Fibroblast of lung (primary cell): ENCODE data around the gene HRG. TPM values are rescaled to one million over a fixed set of nuclear protein-coding genes. Genes with fewer than 3 reads are reported as not detected.

Experiments
- DNase-seq, 2 donors: peaks; one replicate each; pipeline versions ENCODE4 v3.0.0 to v3.0.0-alpha.2; 2010; ENCODE audit warnings: low read depth in 2 of 2
- H2AFZ ChIP-seq: 2 replicates; pipeline ENCODE4 v1.5.1; 2012; ENCODE audit warnings: low read length, control low read depth, inconsistent platforms
- H3K27ac ChIP-seq: 2 replicates; pipeline ENCODE4 v1.5.1; 2011; ENCODE audit warnings: low read length, control low read depth; ENCODE audit not compliant: insufficient read depth
- H3K27me3 ChIP-seq: 2 replicates; pipeline ENCODE4 v1.5.1; 2011; ENCODE audit warnings: mild to moderate bottlenecking, low read length; ENCODE audit not compliant: control insufficient read depth, insufficient read depth
- H3K36me3 ChIP-seq: 2 replicates; pipeline ENCODE4 v1.5.1; 2011; ENCODE audit warnings: low read length; ENCODE audit not compliant: control insufficient read depth, insufficient read depth
- H3K4me1 ChIP-seq: 2 replicates; pipeline ENCODE4 v1.5.1; 2011; ENCODE audit warnings: low read length; ENCODE audit not compliant: control insufficient read depth, insufficient read depth; ENCODE audit errors: extremely low read depth
- H3K4me2 ChIP-seq: 2 replicates; pipeline ENCODE4 v1.5.1; 2011; ENCODE audit warnings: low read length, control low read depth; ENCODE audit not compliant: insufficient read depth; ENCODE audit errors: extremely low read depth
- H3K4me3 ChIP-seq, 4 experiments: fragments of 200-600 bp in 1 of 4; sonication (generic) in 1 of 4; replicated peaks in 1 of 4; 2 replicates each; pipeline ENCODE4 v1.5.1; 2011 to 2016; ENCODE audit warnings: low read length in 4 of 4, low read depth in 3 of 4, mild to moderate bottlenecking in 3 of 4, control low read depth in 2 of 4, inconsistent platforms in 1 of 4, mixed read lengths in 1 of 4; ENCODE audit not compliant: insufficient read depth in 1 of 4; ENCODE audit errors: control extremely low read depth in 1 of 4
- H3K79me2 ChIP-seq: 2 replicates; pipeline ENCODE4 v1.5.1; 2012; ENCODE audit warnings: mild to moderate bottlenecking, low read length, inconsistent platforms; ENCODE audit not compliant: control insufficient read depth, insufficient read depth
- H3K9ac ChIP-seq: 2 replicates; pipeline ENCODE4 v1.5.1; 2011; ENCODE audit warnings: mild to moderate bottlenecking, low read length, control low read depth; ENCODE audit not compliant: insufficient read depth
- H3K9me3 ChIP-seq: 2 replicates; pipeline ENCODE4 v1.5.1; 2012; ENCODE audit warnings: low read depth, low read length; ENCODE audit not compliant: control insufficient read depth, insufficient read depth
- H4K20me1 ChIP-seq: 2 replicates; pipeline ENCODE4 v1.5.1; 2011; ENCODE audit warnings: low read length; ENCODE audit not compliant: control insufficient read depth, insufficient read depth; ENCODE audit errors: extremely low read depth
- CTCF ChIP-seq, 2 donors: IDR thresholded peaks in 1 of 2; conservative IDR thresholded peaks in 1 of 2; 1 replicate in 1 of 2; 2 replicates in 1 of 2; pipeline ENCODE4 v1.5.1; 2011 to 2012; ENCODE audit warnings: low read length in 2 of 2, control low read depth in 1 of 2, inconsistent platforms in 1 of 2, low read depth in 1 of 2, mild to moderate bottlenecking in 1 of 2
- EZH2 ChIP-seq: IDR thresholded peaks from 2 replicates; pipeline ENCODE4 v1.5.1; 2012; ENCODE audit warnings: low read length, control low read depth, mild to moderate bottlenecking; ENCODE audit errors: missing control alignments
- polyA plus RNA-seq, 2 donors: library from polyadenylated mRNA; depleted of rRNA in 1 of 2; stranded (reverse) in 1 of 2; unstranded in 1 of 2; fragments of >200 nt; gene quantifications; 2 replicates each; pipeline ENCODE4 v1.2.1, GENCODE V29; 2011 to 2012; ENCODE audit warnings: missing spikeins in 1 of 2
- total RNA-seq: library from RNA; depleted of rRNA; stranded (reverse); fragments of >200 nt; gene quantifications from 2 replicates; pipeline ENCODE4 v1.2.1, GENCODE V29; 2014

Gene HRG
- total and polyA plus RNA-seq, 2 donors (not counting 1 experiment from before 2014, with no cell fraction given) = not detected

GRCh38 chr3:186713499-186713898 is 47.7 kb downstream of the HRG start:
- Histone ChIP-seq H3K27ac (no peak overlapping the region), H3K36me3 (no peaks in the 10 kb centered on the region), H3K4me3 (no peak overlapping the region), H3K9me3 (no peaks in the 10 kb centered on the region), H3K4me2 (no peak overlapping the region), H3K27me3 (peaks cover 2% of the 10 kb centered on the region), H4K20me1 (no peaks in the 10 kb centered on the region), H3K79me2 (no peaks in the 10 kb centered on the region), H3K4me1 (no peaks in the 10 kb centered on the region), H3K9ac (no peak overlapping the region), H2AFZ (no peak overlapping the region)
- no peak for DNase-seq
- TF ChIP-seq CTCF (conservative IDR thresholded peaks at IDR 0.05 in 1 of 2, IDR thresholded peaks at IDR 0.05 in 1 of 2; ENCODE audit: low read depth in 1 of 2, low read length in 2 of 2) (no peak), EZH2 (no peak)

- Histone ChIP-seq H3K4me3 (no peak within 1 kb of the TSS), H3K4me2 (no peak within 1 kb of the TSS), H3K9ac (no peak within 1 kb of the TSS), H3K36me3 (no peaks in the 10 kb centered on the region), H3K27ac (no peak within 1 kb of the TSS), H3K27me3 (peaks cover 2% of the 10 kb centered on the region), H4K20me1 (no peaks in the 10 kb centered on the region), H3K9me3 (no peaks in the 10 kb centered on the region), H2AFZ (no peak within 1 kb of the TSS), H3K79me2 (no peaks in the 10 kb centered on the region), H3K4me1 (no peaks in the 10 kb centered on the region)
- TF ChIP-seq EZH2 (no peak), CTCF (conservative IDR thresholded peaks at IDR 0.05 in 1 of 2, IDR thresholded peaks at IDR 0.05 in 1 of 2; ENCODE audit: low read depth in 1 of 2, low read length in 2 of 2) (no peak)
- DNase-seq = no peak
These were observed 51.2 kb downstream of the HRG start, which contains the start of gene KNG1 for GRCh38 chr3:186717039-186717457. Gene KNG1, plus strand, starts transcription at chr3:186717359. Its CDS starts 184 bp downstream, at chr3:186717543.

GRCh38 chr3:186719945-186720739 is 54.3 kb downstream of the HRG start:
- H3K4me2 ChIP-seq = no peak overlapping the region
- no peak overlapping the region for H3K4me3 ChIP-seq
- no peaks in the 10 kb centered on the region for H4K20me1 ChIP-seq
- TF ChIP-seq CTCF (conservative IDR thresholded peaks at IDR 0.05 in 1 of 2, IDR thresholded peaks at IDR 0.05 in 1 of 2; ENCODE audit: low read depth in 1 of 2, low read length in 2 of 2) (no peak), EZH2 (no peak)
- DNase-seq = no peak
- H3K9ac ChIP-seq = no peak overlapping the region
- H3K27me3 ChIP-seq = no peaks in the 10 kb centered on the region
- no peaks in the 10 kb centered on the region for H3K4me1 ChIP-seq
- H3K9me3 ChIP-seq = no peaks in the 10 kb centered on the region
- H3K36me3 ChIP-seq = no peaks in the 10 kb centered on the region
- H2AFZ ChIP-seq = no peak overlapping the region
- no peaks in the 10 kb centered on the region for H3K79me2 ChIP-seq
- no peak overlapping the region for H3K27ac ChIP-seq
